ENCODE measurements around the gene PMP22.

GRCh38 chr17:15184872-15185624, 80.1 kb downstream of the PMP22 start:
- TF ChIP-seq POLR2A (IDR thresholded peaks at IDR 0.05; ENCODE audit: low read depth, low read length) (no peak), POLR2AphosphoS5 (IDR thresholded peaks at IDR 0.05; ENCODE audit: low read depth, low read length) (no peak)

Measured in GM12892 (cell line).